Hematopoietic multipotent progenitor cell treated with erythropoietin and hydrocortisone succinate and interleukin-3 and kit ligand, for 8 days (in vitro differentiated cells): ENCODE measurements around the gene GHRL.

Experiments used
- DNase-seq: peaks from one replicate; pipeline ENCODE4 v3.0.0-alpha.2; 2015

Gene GHRL, protein sequence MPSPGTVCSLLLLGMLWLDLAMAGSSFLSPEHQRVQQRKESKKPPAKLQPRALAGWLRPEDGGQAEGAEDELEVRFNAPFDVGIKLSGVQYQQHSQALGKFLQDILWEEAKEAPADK

DNA sequence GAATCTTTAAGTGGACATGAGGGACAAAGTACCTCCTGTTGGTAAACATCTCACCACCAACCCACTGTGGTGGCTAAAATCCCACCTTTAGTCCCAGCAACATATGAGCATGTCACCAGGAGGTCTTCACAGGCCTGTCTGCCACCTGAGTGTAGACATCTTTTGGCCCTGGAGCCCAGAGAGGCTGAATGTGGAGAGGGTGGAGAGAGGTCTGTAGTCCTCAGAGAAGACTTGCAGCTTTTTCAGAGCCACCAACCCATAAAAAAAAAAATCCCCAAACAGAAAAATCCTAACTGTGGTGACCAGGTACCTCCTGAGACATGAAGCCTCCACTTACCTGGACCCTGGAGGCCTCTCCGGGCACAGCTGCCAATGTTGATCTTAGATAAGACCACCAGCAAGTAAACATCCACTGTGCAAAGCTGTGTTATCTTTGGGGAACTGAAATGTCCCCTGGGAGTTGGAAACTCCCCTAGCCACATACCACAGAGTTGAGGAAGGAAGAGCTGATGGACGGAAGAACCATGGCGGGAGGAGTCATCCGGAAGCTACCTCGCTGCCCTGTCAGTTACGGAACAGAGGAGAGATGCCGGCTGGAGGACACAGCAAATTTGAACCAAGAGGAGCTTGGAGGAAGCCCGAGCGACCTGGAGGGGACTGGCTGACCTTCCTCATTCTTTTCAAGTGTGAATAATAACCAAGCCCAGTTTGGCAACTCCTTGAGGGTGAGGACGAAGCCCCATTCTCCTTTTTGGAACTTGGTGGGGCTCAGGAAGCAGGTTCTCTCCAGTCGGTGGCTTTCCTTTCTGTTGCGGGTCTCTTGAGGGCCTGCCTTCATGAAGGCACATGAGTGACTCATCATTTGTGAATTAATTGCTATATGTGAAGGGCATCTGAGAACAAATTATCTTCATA, at the start of gene GHRL:
Gene GHRL (minus strand): TSS at position 443 of the 915 bp plus-strand sequence. CDS start 2,767 bp downstream, outside the sequence.
- DNase-seq, result peak; percentile 70

DNA sequence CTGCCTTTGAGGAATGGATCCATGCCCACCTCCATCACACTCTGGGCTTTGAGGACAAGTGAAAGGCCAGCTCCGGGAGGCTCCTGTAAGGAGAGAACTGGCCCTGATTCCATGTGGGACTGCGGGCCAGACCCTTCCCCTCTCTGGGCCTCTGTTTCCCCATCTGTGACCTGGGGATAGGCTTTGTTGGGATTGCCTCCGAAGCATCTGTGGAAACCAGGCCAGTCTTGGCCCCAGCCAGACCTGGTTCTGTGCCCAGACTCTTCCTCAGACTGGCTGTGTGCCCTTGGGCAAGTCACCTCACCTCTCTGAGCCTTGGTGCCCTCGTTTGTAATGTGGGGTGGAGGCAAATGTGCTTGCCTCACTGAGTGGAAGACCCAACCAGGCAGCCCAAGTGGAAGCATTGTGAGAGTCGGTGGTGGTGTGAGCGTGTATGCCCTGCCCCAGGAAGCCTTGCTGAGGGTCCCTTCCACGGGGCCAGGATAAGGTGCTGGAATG, 49.2 kb upstream of the GHRL start:
- DNase-seq, result no peak

DNA sequence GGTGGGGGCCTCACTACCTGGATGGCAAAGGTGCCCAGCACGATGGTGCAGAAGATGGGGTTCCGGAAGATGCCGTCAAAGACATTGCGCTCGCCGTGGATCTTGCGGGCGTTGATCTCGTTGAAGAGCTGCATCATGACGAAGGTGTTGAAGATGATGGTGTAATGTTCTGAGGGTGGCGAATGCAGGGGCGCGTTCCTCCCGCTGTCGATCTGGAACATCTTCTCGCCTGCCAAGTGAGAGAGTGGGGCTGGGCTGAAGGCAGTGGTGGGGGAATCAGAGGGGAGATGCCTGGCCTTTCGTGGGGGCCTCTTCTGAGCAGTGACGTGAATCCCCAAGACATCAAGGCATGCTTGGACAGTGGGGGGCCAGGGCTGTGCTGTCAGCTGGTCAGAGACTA, 47.7 kb upstream of the GHRL start:
- no peak for DNase-seq

DNA sequence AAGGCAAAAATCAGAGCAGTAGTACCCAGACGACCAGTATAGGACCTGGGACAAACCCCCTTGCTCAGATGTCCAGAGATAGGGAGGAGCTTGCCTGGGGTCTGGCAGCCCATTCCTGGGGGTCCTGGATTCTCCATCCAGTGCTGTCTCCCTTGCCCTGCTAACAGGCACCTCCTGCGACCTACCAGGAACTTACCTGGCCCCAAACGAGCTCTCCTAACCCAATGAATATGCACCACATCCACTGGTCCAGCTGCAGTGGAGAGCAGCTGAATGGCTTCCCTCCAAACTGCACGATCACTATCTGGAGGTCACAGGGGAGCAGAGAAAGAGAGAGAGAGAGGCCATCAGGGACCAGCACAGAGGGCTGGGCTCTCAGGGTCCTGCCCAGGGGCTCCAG, 47.3 kb upstream of the GHRL start:
- DNase-seq, result no peak

DNA sequence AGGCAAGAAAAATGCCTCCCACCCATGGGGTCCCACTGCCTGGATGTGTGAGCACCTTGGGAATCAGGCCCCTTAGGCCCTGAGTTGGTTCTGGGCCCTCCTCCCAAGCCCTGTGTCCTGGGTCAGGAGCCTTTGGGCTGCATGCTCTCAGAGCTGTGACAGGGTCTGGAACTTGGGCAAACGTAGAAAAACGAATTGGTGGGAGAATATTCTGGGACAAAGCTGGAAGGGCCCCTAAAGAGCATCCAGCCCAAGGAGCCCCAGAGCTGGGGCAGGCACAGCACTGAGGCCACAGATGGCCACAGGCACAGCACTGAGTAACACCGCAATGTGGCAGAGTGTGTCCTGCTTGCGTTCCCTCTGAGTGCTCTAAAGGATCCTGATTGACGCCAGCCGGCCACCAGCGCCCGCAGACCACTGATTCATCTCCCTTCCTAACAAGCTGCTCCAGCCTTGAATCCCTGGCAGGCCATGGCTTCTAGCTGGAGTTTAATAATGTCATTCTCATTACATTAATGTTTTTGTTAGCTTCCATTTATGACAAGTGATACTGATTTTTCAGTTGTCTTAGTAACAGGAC, 46.7 kb upstream of the GHRL start:
- no peak for DNase-seq

DNA sequence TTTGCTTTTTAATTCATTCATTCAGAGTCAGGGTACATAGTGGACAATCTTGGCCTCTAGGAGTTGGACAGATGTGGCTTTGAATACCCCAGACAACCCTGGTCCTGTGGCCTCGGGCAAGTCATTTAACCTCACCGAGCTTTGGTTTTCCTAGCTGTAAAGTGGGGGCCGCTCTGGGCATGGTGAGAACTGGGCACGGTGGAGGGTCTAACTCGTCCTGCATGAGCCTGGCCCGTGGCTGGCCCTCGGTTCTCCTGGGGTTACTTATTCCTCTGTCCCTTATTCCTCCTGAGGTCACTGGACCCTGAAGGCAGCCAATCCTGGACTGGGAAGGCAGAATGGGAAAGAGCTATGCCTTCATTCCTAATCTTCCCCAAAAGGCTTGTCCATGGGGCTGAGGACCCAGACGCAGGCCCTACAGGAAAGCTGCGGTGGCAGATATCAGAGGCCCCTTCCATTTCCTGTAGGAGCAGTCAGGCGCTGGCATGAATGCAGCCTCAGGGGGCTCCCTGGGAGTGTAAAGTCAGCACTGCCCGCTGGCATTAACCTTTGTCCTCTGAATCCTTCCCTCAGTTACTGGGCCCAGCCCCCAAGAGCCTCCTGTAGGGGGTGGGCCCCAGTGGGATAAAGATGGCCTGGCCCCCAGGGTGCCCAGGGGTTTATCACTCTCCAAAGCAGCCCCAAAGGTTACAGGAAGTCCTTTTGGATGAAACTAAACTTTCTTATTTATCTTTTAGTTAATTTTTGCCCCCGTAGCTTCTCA, 46.0 kb upstream of the GHRL start:
- peak; percentile 17 for DNase-seq

DNA sequence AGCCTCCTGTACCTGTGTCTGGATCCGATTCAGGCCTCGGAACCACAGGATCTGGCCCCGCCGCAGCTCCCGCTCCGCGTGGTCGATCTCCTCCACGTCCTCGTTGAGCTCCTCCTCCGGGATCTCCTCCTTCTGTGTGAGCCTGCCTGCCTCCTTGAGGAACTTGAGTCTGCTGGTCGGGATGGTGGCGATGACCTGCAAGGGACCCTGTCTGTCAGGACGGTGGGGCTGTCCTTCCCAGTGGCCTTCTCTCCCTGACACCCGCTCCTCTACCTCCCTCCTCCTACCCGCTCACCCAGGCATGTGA, 45.4 kb upstream of the GHRL start:
- DNase-seq, result no peak

DNA sequence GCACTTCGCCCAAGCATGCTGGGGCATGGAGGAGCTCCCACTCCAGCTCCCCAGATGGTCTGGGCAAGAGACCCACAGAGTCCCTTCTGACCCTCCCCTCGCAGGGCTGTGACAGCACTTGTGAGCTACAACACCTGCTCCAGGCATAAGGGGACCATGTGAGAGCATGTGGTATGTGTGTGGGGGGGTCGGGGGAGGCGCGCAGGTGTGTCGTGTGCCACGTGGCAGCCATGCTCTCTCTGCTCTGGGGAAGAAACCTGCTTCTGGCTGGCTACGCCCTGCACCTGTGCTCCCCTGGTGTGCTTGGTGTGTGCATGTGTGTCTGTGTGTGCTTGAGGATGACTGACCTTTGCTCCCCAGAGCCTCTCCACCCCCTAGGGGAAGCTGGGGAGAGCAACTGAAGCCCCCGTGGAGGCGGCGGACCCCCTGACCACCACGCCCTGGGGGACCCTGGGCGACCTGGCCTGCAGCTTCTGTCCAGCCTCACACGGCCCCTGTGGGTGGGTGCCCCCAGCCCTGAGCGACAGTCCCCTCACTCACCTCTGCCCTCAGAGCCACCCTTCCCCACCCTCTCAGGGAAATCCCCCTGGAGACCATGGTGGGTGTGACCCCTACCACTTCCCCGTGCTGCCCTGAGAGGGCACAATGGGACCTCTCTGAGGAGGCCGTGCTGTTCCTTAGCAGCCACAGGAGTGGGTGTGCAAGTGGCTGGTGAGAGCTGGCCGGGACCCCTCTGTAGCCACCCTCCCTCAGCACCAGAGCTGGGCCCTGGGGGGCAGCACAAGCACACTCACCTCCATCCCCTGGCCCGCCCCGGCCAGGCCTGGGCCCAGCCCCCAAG, 44.8 kb upstream of the GHRL start:
- DNase-seq, result no peak

DNA sequence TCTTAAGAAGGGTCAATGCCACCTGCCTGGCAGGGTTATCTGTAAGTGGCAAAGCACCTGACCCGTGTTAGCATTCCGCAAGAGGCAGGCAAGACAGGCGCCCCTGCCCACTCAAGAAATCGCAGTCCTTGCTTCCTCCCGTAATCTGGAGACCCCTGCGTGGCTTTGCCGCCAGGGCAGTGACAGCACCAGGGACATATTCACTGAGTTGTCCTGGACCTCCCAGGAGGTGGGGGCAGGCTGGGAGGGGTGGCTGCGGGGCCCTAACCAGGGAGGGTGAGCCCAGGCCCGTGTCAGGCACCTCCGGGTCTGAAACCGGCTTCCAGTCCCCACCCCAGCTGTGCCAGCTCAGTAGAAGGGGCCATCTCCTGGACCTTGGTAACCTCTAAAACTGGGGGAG, 44.0 kb upstream of the GHRL start:
- no peak for DNase-seq

DNA sequence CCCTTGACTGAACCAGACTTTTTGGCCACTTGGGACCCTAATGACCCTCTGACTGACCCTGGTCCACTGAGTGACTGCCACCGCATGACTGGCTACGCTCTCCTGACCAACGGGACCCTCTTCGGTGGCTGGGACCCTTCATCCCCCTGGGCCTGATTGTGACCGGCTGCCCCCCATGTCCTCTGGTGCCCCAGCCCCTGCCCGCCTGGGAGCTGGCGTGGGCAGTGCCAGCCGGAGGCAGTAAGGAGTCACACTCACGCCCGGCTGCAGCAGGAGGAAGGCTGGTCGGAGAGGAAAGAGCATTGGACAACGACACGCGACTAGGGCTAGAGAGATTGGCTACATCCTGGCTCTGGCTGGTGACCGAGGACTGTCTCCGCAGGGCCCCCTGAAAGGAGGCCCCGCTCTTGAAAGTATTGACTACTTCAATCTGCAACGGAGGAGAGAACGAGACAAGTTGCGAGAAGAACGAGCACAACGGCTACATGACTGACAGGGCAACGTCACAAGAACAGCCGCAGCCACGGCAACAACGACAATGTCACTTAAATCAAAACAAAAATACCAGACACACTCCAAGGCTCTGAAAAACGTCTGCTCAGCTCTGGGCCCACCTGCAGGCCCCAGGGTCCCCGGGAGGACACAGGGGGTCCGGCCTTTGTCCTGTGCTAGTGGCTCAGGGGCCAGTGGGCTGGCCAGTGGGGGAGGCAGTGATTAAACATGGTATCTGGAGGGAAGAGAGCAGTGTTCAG, 43.3 kb upstream of the GHRL start:
- no peak for DNase-seq

DNA sequence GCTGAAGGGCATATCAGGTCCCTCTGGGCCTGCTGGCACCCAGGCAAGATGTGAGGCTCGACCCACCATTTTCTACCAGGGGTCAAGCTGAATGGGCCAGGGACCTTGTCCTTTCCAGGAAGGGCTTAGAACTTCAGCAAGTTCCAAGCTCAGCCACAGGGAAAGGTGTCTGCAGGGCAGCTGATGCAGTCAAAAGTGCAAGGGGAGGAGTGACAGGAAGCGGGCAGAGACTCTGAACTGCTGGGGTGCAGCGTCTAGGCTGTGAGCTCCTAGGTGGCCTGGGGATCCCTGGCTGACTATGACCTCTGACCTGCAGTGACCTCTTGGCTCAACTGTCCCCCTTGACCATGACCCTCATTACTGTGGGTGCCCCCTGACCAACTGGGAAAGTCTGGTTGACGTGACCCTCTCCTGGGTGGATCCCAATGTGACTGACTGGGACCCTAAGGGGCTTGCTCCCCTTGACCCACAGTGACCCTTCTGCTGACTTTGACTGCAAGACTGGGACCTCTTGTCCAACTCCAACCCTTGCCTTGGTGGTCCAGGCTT, 42.5 kb upstream of the GHRL start:
- no peak for DNase-seq

DNA sequence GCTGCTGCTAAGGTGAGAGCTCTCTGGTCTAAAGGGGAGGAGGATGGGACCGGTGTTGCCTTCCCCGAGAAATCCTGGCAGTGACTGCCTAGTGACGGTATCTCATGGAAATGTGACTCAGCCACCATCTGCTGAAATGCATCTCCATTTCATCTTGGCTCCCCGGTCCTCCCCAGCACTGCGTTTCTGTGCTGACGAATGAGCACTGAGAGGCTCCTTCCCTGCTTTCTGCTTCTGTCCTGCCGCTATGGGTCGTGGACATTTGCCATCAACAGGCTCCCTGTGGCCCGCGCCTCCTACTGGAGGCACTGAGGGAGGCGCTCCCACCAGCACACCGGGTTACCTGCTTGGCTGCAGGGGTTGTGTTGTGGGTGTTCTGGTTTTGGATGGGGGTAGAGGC, 41.7 kb upstream of the GHRL start:
- no peak for DNase-seq

DNA sequence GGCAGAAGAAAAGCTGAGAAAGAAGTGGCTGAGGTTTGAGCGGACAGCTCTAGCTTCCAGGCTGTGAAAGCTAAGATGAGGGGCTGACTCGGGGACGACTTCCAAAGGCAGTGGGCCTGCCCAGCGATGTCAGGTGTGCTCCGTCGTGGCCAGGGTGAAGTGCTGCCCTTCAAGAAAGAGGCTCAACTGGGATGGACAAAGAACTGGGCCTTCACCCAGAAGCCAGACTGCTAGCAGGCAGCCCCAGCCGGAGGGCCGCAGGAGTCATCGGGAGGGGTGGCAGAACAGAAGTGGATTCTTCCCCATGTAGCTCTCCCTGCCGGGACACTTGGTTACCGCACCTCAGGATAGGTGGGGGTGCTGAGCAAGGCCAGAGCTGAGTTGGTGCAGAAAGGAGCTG, 41.3 kb upstream of the GHRL start:
- DNase-seq, result no peak

DNA sequence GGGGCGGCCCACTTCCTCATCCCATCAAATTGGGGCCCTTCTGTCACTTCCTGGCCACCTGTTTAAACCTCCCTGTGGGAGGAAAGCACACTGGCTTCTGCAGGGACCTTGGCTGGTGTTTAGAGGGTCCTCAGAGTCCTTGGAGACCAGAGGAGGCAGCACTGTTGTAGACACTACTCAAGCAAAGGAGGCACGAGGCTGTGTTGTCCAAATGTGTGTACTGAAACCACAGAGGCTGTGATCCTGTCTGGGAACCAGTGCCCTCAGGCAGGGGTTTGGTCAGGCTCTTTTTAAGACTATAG, 40.6 kb upstream of the GHRL start:
- DNase-seq, result no peak

DNA sequence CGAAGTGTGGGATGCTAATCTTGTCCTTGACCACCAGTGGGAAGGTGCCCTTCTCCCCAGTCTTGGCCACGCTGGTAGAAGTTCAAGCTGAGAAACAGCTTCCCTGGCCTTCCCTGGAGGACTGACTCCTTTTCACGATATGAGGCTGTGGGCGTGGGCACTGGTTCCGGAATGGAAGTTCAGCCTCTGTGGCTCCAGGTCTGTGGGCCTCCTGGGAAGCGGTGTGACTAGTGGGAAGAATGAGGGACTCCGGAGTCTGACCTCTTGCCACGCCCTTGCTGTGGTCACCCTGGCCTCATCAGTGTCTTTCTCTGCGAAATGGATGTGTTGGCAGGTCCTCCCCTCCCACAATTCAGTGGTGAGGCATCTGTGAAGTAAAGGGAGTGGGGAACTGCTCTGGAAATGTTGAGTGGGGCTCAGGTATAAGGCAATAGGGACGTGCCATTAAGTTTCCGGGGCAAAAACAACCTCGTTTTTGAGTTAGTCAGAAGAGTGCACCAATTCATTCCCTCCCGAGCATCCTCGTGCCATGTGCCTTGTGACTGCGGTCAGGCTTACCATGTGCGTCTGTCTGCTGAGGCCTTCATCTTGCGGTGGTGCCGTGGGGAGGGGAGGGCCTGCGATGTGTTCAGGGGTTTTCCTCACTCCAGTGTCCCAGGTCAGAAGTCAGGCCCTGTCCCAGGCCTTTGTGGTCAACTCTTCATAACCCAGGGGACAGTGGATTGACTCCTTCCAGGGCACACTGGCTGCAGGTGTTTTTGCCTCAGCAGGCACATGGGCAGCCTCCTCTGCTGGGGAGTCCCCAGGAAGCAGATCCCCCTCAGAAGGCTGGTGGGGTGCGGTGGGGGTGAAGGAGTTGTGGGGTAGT, 40.0 kb upstream of the GHRL start:
- no peak for DNase-seq

DNA sequence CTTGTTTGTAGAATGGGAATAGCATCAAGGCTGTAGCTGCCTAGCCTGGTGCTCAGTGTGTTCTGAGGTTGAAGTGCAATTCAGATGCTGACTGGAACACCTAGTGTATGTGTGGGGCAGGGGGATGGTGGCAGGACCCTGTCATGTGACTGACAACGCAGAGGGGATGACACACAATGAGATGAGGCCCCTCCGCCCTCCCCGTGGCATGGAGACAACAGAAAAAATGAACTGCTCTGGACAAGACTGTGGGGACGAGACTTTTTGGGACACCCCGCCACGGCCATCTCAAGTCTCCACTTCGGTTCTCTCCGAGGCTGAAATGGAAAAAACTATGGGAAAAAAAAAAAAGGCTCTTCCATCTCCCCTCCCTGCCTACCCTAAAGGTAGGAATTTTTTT, 38.6 kb upstream of the GHRL start:
- DNase-seq, result no peak

DNA sequence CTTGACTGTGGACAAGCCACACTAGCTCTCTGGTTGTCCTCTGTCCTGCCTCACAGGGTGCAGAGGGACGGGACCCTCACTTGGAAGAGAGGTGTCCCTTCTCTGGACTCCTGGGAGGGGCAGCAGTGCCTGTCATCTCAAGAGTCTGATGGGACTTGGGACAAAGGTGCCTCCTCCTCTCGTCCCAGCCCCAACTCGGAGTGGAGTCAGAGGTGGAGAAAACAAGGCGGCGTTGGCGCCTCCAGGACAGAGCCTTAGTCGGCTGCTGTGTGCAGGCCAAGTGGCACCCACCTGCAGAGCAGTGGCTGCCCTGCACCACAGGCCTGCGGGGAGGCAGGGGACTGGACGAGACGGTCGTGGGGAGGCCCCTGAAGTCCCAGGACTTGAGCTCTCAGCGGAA, 37.6 kb upstream of the GHRL start:
- DNase-seq, result no peak

DNA sequence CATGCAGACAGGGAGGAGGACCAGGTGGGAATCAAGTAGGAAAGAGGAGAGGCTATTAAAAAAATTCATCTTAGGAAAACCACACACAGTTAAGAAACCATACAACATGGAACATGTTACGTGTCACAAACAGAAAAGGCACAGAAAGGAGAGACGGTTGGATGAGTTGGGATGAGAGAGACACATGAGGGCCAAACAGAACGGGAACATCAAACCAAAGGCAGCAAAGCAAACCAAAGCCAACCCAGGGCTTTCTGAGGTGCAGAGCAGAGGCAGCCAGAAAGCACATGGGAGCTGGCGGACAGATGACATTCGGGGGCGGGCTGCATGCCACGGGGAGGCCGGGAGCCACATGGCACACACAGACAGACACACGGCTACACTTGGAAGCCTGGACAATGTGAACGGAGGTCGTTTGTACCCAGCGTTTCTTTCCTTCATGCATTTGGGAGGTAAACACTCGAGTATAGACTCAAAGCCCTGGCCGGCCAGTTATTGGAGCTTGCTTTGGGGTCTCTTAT, 36.8 kb upstream of the GHRL start:
- no peak for DNase-seq

DNA sequence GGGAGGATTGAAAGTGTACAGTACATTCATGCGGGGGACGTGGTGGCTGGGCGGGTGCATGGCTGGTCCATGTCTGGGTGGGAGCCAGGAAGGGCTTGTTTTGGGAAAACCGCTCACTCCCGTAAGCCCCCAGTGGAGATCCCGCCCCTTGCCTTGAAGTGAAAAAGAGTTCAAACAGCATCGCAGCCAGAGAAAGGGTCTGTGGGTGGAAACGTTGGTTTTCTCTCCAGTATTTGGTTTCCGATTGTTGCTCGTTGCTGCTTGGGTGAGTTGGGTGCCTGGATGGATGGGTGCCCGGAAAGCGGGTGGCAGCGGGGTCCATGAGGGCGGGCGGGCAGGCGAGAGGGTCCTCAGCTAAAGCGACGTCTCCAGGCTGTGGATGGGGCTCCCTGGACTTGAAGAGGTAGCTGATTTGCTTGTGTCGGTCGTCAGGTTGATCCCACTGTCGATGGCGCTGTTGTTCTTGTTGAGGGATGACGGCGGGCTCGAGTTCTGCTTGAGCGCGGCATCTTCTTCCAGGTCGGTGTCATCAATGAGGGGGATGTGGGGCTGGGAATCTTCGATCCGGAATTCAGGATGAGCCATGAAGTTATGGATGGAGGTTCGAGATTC, 35.8 kb upstream of the GHRL start:
- no peak for DNase-seq

DNA sequence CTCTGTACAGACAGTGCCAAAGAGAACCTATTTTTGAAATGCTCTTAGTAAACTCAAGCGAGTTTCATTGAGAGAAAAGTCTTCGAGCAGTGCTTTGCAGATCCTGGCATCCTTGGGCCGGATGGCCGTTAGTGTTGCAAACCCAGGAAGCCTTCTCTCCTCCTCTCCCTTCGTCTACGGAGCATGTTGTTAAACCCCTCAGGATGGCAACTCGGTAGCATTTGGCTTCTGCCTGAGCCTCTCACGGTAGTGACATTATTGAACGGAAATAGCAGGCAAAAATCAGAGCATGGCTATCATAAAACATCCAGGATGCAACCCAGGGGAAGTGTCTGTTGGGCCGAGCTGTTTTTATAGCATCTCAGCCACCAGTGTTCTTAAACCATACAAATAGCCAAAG, 34.8 kb upstream of the GHRL start:
- DNase-seq, result no peak
